Left ventricle myocardium superior (tissue), 1 donor: ENCODE measurements around the gene PALS1. TPM values are rescaled to one million over a fixed set of nuclear protein-coding genes. Genes with fewer than 3 reads are reported as not detected.
"Not testable (repeated sequence)": the region's sequence is repeated elsewhere in the genome, so short reads cannot be mapped to it uniquely, and the experiment has no call there.

Source experiments
- ATAC-seq: fragments of 200-7000 bp; cut with Tn5 transposase; one replicate; pipeline ENCODE4 v1.9.1; 2020; ENCODE audit warnings: mild to moderate bottlenecking, moderate library complexity
- DNase-seq: peaks from one replicate; pipeline ENCODE4 v3.0.0-alpha.2; 2020
- intact Hi-C: fragments of 100-400 bp; cut with micrococcal nuclease; formaldehyde crosslinking; loops from one replicate; pipeline ENCODE4 v1.11.0; 2022
- total RNA-seq: library from RNA; stranded (reverse); fragmentation: NEBNext Ultra II Directional; extraction: Animal tissue kit (Norgen Biotek cat#: 25700); gene quantifications from one replicate; pipeline ENCODE4 v1.2.1, GENCODE V29; 2021
- donor health status: DM: no; HTN: yes; CAD: no; lungs with severe emphysema.

Gene PALS1
- total RNA-seq, 1 donor from 2014 or later: 16.2 TPM

GRCh38 chr14:67251573-67252226 lies 10.5 kb downstream of the PALS1 start:
- DNase-seq (no peak), ATAC-seq (no peak)
- intact Hi-C loops: no loop called here

- intact Hi-C loops: no loop called here
- ATAC-seq (no peak), DNase-seq (no peak)
Observed at GRCh38 chr14:67253076-67253635, 11.9 kb downstream of the PALS1 start.

DNA sequence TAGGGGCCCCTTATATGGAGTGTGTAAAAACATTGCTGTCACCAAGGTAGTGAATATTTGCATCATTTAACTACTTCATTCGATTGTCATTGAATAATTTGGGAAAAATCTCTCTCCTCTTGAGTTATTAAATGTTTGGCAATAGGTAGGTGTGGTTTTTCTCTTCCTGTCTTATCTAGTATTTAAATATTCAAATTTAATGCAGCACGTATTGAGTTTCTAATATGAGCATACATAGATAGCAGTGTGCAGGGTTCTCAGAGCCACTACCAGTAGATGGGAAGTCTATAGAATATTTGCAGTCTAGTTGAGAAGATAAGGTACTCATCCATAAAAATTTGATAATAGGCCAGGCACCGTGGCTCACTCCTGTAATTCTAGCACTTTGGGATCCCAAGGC lies 16.7 kb downstream of the PALS1 start:
- intact Hi-C loops: no loop called here
- DNase-seq (no peak), ATAC-seq (no peak)

- no peak for ATAC-seq
- intact Hi-C loops: no loop called here
- DNase-seq: no peak
Observed at GRCh38 chr14:67260965-67261364, 19.7 kb downstream of the PALS1 start.

DNA sequence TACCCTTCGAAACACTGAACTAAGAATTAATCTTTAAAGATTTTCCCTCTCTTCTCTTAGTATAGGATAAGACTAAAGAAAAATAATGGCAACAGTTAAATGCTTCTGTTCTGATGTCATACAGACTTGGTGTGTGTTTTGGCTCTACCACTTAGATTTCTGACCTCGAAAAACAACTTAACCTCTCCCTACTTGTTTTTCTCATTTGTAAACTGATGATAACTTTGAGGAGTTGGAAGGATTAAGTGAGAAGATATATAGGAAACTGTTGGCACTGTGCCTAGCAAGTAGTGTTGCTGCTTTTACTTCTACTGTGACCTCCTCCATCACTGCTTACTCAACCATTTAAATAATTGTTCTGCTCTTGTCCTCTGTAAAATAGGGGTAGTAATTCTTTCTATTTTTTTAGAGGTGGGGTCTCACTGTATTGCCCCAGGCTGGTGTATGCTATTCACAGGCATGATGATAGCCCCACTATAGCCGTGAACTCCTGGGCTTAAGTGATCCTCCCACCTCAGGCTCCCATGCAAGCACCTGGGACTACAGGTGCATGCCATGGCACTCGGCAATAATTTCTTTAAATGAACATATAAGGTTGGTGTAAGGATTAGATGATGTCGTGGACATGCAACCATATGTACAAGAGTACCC lies 22.4 kb downstream of the PALS1 start:
- intact Hi-C loops: no loop called here
- DNase-seq (no peak), ATAC-seq (no peak)

DNA sequence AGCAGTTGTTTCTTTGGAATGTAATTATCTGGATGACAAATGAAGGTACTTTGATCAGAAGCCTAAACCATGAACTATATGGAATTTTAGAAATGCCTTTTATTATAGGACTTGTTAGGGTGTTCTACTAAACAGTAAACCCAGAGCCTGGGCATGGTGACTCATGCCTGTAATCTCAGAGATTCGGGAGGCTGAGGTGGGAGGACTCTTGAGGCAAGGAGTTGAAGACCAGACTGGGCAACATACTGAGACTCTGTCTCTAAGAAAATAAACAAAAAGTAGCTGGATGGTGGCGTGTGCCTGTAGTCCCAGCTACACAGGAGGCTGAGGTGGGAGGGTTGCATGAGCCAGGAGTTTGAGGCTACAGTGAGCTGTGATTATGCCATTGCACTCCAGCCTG lies 23.9 kb downstream of the PALS1 start:
- intact Hi-C loops: no loop called here
- DNase-seq (no peak), ATAC-seq (no peak)

DNA sequence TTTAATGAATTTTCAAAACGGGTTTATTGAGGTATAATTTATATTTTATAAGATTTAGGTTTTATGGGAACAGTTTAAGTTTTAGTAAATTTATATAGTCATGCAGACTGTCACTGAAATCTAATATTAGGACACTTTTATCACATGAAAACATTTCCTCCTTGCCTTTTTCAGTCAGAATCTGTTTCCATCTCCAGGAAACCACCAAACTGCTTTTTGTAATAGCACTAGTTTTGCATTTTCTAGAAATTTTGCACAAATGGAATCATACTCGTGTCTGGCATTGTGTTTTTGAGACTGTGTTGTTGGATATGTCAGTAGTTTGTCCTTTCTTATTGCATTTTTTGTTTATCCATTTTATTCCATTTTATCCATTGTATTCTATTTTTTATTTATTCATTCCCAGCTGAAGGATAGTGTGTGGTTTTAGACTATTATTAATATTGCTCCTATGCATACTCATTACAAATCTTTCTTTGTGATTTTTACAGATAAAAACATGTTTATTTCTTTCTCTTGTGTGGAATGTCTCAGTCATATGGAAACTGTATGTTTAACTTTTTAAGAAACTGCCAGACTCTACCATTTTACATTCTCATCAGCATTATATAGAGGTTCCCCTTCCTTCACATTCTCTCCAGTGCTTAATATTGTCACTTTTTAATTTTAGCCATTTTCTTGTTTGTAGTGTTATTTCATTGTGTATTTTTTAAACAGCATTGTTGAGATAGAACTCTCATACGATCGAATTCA lies 26.5 kb downstream of the PALS1 start:
- no peak for ATAC-seq
- DNase-seq: no peak
- intact Hi-C loops: no loop called here

DNA sequence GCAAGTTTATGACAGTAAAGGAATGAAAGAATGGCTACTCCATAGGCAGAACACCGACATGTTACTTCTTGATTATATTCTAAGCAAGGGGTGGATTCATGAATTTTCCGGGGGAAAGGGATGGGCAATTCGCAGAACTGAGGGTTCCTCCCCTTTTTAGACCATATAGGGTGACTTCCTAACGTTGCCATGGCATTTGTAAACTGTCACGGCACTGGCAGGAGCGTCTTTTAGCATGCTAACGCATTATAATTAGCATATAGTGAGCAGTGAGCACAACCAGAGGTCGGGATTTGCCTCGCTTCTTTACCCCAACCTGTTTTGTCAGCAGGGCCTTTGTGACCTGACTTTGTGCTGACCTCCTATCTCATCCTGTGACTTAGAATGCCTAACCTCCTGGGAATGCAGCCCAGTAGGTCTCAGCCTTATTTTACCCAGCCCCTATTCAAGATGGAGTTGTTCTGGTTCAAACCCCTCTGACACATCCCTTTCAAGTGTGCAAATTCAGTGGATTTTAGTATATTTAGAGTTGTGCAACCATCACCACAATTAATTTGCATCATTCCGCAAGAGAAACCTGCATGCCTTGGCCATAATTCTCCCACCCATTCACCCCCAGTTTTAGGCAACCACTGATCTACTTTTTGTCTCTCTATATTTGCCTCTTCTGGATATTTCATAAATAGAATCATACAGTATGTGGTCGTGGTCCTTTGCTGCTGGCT lies 27.4 kb downstream of the PALS1 start:
- peak; percentile 71 for ATAC-seq
- DNase-seq: no peak
- intact Hi-C loops: no loop called here

DNA sequence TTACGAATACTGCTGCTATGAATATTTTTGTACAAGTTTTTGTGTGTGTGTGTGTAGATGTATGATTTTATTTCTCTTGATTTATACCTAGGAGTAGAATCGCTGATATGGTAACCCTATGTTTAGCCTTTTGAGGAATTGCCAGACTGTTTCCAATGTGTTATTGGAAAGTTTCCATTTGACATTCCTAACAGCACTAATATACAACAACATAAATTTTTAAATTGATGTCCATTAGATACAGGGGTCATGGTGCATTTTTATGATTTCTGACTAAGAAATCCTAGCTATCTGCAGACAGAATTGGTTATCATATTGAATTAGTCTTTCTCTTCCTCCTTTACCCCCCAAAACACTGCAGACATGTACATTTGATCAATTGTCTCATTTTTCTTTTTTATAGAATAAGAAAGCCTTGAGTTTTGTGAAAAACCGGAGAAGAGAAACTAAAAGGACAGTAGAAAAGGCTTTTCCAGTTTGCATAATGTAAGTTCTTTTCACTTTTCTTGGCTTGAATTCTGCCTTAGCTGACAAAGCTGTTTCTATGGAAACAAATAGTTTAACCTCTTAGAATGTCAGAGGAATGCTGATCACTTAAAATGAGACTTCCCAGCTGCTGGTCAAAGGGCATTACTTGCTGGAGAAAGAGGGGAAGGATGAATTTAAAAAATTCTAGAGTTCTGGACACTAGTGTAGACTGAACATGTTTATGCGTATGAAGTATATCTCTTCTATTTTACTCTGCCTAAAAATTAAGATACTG lies 28.2 kb downstream of the PALS1 start:
- ATAC-seq: peak; percentile 57
- intact Hi-C loops: no loop called here
- DNase-seq: no peak

- intact Hi-C loops: no loop called here
- DNase-seq: no peak
- no peak for ATAC-seq
Observed at GRCh38 chr14:67270145-67270753, 29.0 kb downstream of the PALS1 start.

DNA sequence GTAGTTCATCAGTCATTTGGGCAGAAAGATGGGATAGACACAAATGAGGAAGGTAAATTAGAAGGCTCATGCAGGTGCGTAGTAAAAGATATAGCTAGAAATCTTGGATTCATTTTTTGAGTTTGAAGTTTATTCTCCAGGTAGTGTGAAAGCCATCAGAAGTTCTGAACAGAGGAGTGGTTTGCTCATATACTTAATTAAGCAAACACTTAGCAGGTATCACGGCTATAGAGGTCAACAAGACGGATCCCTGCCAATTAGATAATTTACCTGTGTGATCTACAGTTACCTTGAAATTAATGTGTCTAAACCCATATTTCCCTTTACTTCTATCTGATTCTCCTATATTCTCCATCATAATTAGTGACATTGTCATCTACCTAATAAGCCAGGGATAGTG lies 29.7 kb downstream of the PALS1 start:
- DNase-seq: no peak
- intact Hi-C loops: no loop called here
- ATAC-seq: no peak

GRCh38 chr14:67273281-67273680 lies 32.0 kb downstream of the PALS1 start:
- intact Hi-C loops, ATAC-seq, DNase-seq: not testable (repeated sequence)

DNA sequence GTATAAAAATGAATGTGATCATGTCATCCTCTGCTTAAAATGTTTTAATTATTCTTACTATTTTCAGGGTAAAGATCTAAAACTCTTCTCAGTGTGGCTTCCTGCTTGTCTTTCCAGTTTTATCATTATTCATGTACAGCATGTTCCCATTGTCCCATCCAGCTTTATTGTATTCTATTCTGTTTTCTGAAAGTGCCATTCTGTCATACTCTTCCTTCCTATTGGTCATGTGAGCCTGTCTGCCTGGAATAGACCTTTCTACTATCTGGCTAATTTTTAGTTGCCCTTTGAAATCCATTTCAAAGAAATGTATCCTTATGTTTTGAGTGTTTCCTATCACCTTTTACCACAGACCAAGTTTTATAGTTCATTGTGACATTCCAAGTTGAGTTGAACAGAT lies 34.9 kb downstream of the PALS1 start:
- intact Hi-C loops: no loop called here
- peak; percentile 53 for ATAC-seq
- DNase-seq: no peak

DNA sequence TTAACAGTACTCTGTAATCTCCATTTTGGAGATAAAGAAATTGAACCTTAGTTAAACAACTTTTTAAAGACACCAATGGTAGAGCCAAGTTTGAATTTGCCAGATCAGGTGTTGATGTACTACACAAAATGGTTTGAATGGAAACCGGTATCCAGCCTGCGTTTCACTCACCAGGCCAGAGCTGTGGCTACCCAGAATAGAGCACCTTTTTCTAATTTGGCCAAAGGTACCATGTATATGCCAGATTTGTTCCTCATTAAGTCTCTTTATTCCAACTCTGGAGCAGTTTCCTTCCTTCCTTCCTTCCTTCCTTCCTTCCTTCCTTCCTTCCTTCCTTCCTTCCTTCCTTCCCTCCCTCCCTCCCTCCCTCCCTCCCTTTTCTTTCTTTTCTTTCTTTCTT lies 39.3 kb downstream of the PALS1 start:
- DNase-seq (no peak), ATAC-seq (no peak)
- intact Hi-C loops: no loop called here

- no peak for ATAC-seq
- no peak for DNase-seq
- intact Hi-C loops: loop anchor here (5.0 kb wide), 1 partner anchor 119 kb away; no protein-coding TSS in a partner anchor
Observed at GRCh38 chr14:67285876-67286452, 44.7 kb downstream of the PALS1 start.
